Right forelimb (tissue), 1 donor: ENCODE data around the gene ABCC9.

Experiments
- DNase-seq: peaks from one replicate; pipeline ENCODE4 v3.0.0-alpha.2; 2018

ABCC9 gene

GRCh38 chr12:21877293-21877982 lies 63.8 kb downstream of the ABCC9 start:
- no peak for DNase-seq

GRCh38 chr12:21865846-21866245 lies 75.4 kb downstream of the ABCC9 start:
- DNase-seq, result no peak

- DNase-seq, result no peak
These were observed 80.7 kb downstream of the ABCC9 start for GRCh38 chr12:21860534-21860933.

- no peak for DNase-seq
These were observed 81.1 kb downstream of the ABCC9 start for GRCh38 chr12:21860128-21860527.

GRCh38 chr12:21852251-21852650 lies 89.0 kb downstream of the ABCC9 start:
- no peak for DNase-seq

GRCh38 chr12:21851151-21851550 lies 90.1 kb downstream of the ABCC9 start:
- DNase-seq, result no peak

- DNase-seq, result no peak
These were observed 90.8 kb downstream of the ABCC9 start for GRCh38 chr12:21850419-21850818.

- no peak for DNase-seq
These were observed 91.3 kb downstream of the ABCC9 start for GRCh38 chr12:21849878-21850277.

GRCh38 chr12:21848192-21848591 lies 93.0 kb downstream of the ABCC9 start:
- DNase-seq, result no peak

GRCh38 chr12:21843795-21844194 lies 97.4 kb downstream of the ABCC9 start:
- no peak for DNase-seq

- no peak for DNase-seq
These were observed 101.5 kb downstream of the ABCC9 start for GRCh38 chr12:21839776-21840175.

GRCh38 chr12:21837847-21838246 lies 103.4 kb downstream of the ABCC9 start:
- DNase-seq, result no peak

GRCh38 chr12:21831791-21832344 lies 109.4 kb downstream of the ABCC9 start:
- DNase-seq, result no peak

- DNase-seq, result no peak
These were observed 112.4 kb downstream of the ABCC9 start for GRCh38 chr12:21828779-21829178.

GRCh38 chr12:21828136-21828775 lies 113.0 kb downstream of the ABCC9 start:
- DNase-seq, result no peak

- DNase-seq, result no peak
These were observed 114.1 kb downstream of the ABCC9 start for GRCh38 chr12:21827083-21827482.

GRCh38 chr12:21826618-21826910 lies 114.7 kb downstream of the ABCC9 start:
- DNase-seq, result no peak

GRCh38 chr12:21825886-21826617 lies 115.2 kb downstream of the ABCC9 start:
- no peak for DNase-seq

- no peak for DNase-seq
These were observed 117.6 kb downstream of the ABCC9 start for GRCh38 chr12:21823581-21823980.

GRCh38 chr12:21819678-21820077 lies 121.5 kb downstream of the ABCC9 start:
- DNase-seq, result no peak

- no peak for DNase-seq
These were observed 122.0 kb downstream of the ABCC9 start for GRCh38 chr12:21819236-21819635.

GRCh38 chr12:21818627-21819026 lies 122.6 kb downstream of the ABCC9 start:
- no peak for DNase-seq

- DNase-seq, result no peak
These were observed 125.7 kb downstream of the ABCC9 start for GRCh38 chr12:21815306-21816062.
